ENCODE data around the gene SDCCAG8.

GRCh38 chr1:243407284-243408018 lies 151.6 kb downstream of the SDCCAG8 start:
- TF ChIP-seq POLR2AphosphoS5 (IDR thresholded peaks at IDR 0.05), result no peak
- no peak for TF ChIP-seq CTCF (IDR thresholded peaks at IDR 0.05)
- no peak for TF ChIP-seq POLR2A (IDR thresholded peaks at IDR 0.05)

Data from gastroesophageal sphincter (tissue), 3 donors.